ENCODE results near the gene MYO18A. TPM values are rescaled to one million over a fixed set of nuclear protein-coding genes. Genes with fewer than 3 reads are reported as not detected.

The MYO18A gene
- total RNA-seq, 1 experiment from 2014 or later: 21.4 TPM

DNA sequence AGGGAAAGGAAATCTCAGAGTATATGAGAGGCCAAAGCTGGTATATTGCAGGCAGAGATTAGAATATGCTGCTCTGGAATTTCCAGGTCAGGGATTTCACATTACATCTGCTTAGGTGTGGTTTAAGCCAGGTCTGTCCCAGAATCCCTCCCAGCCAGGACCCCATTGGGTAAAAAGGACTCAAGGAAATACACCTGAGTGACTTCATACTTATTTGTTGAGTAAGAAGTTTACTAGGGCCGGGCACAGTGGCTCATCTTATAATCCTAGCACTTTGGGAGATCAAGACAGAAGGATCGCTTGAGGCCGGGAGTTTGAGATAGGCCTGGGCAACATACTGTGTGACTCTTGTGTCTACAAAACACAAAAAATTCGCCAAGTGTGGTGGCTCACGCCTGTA is 130.0 kb downstream of the MYO18A start:
- DNase-seq (ENCODE audit: low read depth): no peak

DNA sequence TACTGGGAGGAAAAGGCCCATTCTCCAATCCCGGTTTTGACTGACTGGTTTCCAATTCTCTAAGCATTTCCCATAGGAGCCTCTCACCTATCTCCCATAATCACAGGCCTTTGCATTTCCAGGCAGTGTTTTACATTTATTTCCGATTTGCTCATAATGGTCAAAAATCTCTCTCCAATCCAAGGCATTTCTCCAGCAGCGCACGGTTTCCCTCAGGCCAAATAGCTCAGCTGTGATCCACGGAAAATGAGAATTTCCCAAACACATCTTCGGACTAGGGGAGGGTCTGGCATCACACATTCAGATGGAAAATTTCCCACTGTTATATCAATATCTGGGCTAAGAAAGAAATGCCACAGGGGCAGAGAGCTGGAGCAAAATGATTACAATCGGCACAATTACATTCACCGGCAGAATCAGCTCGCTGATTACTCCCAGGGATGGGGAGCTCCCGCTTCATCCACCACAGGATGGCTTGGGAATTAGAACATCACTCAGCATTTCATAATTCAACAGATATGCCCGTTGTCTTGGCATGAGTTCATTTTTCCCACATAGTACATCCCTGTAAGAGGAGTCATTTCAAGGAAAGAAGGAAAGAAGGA is 130.6 kb downstream of the MYO18A start:
- no peak for DNase-seq (ENCODE audit: low read depth)

DNA sequence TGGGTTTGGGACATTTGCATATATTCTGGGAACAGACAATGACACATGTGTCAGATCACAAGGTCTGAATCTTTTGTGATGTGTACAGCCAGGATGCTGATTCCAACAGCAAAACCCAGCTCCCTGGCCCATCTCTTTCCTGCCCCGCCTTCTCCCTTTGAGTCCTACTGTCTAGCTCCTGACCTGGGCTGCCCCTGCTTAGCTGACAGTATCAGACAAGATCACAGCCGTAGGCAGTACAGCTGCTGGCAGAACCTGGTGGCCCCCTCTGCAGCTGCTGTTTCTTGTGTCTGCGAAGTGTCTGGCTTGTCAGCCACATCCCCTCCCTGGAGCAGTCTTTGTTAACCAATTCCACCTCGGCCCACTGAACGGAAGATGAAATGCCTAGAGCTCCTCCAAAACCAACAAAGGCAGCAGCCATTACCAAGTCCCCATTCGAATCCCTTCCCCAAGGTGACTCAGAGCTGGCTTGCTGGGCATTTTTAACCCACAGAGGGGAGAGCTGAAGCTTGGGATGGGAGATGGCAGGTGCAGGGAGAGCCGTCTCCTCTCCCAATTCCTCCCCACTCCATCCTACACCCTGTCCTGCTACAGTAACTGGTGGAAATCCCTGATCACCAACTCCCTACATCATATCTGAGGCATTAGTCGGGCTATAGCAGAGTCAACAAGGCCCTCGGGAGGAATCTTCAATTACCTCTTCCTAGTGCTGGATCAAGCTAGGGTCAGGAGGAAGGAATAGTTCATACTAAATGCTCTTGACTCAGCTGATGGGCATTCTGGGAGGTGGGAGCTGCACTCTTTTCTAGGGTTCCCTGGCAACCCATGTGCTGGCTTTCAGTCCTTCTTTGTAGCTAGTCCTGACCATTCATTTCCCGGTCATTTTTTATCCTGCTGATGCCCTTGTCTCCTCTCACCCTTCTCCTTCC is 131.5 kb downstream of the MYO18A start:
- peak; percentile 97 for DNase-seq (ENCODE audit: low read depth)

DNA sequence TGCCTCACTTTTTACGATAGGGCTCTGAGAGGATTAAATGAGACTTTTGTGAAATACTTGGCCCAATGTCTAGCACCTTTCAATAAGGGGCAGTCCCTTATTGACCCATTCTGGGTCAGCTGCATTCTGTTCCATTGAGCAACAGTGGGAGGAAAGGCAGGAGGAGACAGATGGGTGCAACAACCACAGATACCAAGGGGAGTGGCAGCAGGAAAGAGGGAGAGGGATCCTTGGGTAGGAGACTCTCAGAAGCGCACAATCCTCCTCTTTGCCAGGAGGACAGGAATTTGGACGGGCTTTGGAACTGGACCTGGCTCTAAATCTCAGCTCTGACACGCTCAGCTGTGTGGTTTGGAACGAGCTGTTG is 133.7 kb downstream of the MYO18A start:
- DNase-seq (ENCODE audit: low read depth): no peak

DNA sequence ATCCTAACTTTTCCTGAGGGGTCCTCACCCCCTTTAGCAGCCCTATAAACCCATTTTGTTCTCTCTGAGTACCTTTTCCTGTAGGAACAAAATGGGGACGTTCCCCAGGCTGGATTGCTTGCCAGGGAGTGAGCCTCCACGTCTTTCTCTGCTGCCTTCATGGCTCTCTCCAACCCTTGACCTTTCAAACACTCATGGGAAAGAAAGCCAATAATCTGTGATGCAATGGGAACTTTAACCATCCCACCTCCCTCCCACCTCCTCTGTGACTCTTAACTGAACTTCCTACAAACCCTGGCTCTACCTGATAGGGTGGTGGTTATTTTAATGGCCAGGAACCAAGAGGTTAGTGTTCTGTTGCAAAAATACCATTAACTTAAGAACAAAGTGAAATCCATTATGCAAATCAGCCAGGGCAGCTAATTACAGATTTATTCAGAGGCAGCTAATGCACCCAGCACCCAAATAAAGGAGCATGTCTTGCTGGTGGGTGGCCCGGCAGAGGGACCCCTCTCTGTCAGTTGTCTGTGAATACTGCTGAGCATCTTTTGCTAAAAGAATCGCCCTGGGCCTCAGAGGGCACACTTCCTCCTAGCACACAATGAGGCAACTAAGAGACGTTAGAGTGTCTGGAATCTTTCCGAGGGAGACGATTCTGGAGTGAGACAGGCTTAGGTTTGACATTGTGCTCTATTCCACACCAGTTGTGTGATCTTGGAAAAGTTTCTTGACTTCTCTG is 134.3 kb downstream of the MYO18A start:
- DNase-seq (ENCODE audit: low read depth): no peak

DNA sequence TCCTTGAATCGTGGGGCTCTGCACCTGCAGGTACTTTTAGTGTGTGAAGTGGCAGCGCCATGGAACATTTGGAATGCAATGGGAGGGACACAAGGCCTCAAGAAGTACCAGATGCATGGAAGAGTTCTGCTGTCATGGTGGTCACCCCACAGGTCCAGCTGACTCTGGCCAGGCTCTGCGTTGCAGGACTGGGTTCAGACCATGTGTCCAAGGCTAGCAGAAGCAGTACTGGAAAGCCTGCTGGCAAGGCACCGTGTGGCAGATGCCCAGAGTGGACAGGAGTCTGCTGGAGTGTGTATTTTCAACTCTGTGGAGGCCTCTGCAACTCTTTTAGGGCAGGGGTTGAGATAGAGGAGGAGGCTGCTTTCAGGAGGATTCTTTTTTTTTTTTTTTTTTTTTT is 135.2 kb downstream of the MYO18A start:
- DNase-seq (ENCODE audit: low read depth): no peak

DNA sequence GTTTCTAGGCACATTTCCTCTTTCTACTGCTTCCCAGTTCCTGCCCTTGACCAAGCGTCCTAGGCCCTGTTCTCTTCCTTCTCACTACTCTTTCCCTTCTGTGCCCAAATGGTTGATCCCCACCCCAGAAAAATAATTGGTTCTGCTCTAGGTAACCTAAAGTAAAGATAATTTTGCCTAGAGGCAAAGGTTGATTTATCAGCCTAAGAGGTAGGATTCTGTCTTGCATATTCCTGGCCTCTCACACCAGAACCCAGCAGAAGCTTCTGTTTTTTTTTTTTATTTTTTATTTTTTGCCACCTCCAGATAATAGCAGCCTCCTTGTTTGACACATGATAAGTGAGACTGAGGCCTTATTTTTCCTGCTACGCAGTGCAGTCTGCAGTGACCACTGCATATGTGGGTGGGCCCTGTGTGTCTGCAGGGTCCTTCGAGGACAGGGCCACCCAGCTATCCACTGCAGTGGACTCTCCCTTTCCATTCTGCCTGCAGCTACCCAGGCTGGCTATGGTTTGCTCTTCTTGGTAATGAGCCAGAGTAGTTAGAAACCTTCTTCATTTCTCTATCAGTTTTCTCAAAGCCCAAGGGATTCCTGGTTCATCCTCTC is 136.6 kb downstream of the MYO18A start:
- peak; percentile 58 for DNase-seq (ENCODE audit: low read depth)

DNA sequence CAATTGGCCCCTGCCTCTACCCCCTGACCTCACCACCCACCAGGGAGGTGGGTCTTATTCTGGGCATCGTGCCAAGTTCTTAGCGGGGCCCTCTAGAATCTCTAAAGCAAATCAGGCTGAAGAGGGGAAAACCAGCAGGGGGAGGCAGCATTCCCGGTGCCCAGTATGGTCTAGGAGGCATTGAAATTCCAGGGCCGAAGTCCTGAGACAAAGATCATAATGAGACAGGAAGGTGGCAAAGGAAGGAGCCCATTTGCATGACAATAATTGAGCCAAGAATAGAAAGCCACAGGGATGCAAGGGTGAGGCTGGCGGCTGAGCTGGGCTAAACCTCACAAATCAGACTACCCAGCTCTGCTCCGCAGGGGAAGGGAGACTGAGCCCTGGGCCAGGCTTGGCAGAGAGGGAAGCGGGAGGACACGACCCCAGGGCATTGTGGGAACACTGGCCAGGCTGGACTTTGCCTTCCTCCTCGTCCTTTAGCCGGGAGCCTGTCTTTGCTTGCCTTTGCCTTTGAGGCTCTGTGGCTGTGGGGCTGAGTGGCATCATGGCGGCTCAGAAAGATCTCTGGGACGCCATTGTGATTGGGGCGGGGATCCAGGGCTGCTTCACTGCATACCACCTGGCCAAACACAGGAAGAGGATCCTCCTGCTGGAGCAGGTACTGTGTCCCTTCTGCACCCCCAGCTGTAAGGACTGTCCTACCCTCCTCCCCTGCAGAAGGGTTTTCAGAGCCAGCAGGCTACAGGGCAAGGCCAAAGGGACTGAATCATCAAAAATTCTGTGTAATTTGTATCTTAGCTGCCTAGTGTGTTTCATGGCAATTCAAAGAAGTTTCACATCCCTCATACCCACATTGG is 137.3 kb downstream of the MYO18A start, which contains the start of gene PIPOX:
PIPOX (plus strand) TSS at position 463 of the 860 bp plus-strand sequence; CDS start at position 548, 85 bp downstream.
- peak; percentile 81 for DNase-seq (ENCODE audit: low read depth)

DNA sequence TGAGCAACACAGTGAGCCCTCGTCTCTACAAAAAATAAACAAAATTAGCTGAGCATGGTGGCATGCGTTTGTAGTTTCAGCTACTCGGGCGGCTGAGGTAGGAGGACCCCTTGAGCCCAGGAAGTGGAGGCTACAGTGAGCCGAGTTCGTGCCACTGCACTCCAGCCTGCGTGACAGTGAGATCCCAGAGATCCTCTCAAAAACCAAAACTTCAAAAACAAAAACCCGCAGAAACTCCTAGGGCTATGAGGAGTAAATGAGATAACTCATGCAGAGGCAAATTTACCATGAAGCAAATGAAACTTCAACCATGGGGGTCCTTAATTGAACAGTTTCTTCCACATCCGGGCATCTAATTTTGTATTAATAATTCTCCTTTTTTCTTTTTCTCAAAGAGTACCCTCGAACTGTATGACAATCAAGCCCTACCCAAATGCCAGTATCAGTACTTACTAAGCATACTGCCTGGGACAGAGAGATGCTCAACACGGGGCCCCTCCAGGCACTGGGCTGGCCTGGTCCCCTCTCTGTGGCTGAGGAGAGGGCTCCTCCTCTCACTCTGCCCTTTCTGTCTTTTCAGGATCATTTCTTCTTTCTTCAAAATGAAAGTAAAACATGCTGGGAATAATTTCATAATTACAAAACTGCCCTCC is 138.0 kb downstream of the MYO18A start:
- peak; percentile 79 for DNase-seq (ENCODE audit: low read depth)

DNA sequence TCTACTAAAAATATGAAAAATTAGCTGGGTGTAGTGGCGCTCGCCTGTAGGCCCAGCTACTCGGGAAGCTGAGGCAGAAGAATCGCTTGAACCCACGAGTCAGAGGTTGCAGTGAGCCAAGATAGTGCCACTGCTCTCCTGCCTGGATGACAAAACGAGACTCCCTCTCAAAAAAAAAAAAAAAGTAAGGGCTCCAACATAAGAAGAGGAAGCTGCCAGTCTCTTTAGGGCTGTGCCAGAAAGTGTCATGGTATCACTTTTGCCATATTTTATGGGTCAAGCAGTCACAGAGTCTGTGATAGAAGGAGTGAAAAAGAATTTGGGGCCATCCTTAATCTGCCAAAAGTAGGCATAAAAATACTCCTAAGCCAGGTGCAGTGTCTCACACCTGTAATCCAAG is 138.6 kb downstream of the MYO18A start:
- no peak for DNase-seq (ENCODE audit: low read depth)

DNA sequence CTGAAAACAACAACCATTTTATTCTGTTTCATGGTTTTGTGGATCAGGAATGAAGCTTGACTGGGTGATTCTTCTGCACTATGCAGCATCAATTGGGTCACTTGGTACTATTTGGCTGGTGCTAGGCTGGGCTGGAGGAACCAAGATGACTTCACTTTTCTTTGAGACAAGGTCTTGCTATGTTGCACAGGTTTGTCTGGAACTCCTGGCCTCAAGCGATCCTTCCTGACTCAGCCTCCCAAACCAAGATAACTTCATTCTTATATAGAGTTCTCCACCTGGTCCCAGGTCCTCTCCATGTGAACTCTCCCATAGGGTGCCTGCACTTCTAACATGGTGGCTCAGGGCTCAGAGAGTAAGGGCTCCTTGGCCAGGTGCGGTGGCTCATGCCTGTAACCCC is 139.1 kb downstream of the MYO18A start:
- no peak for DNase-seq (ENCODE audit: low read depth)

DNA sequence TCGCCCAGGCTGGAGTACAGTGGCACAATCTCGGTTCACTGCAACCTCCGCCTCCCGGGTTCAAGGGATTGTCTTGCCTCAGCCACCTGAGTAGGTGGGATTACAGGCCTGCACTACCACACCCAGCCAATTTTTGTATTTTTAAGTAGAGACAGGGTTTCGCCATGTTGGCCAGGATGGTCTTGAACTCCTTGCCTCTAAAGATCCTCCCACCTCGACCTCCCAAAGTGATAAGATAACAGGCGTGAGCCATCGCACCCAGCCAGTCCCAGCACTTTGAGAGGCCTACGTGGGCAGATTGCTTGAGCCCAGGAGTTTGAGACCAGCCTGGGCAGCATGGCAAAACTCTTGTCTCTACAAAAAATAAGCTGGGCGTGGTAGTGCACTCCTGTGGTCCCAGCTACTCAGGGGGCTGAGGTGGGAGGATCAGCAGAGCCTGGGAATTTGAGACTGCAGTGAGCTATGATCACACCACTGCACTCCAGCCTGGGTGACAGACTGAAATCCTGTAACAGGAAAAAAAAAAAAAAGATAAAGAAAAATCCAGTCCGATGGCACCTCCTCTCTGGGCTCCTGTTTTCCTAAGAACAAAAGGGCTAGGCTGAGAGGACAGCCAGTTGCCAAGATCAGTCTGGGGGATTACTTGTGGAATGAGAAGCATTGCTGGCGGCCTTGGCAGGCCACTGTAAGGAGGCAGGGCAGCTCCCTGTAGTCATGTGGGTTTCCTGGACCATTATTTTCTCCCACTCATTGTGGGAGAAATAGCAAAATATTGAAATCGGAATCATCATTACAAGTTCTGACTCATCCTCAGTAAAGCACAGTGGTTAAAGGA is 140.2 kb downstream of the MYO18A start:
- DNase-seq (ENCODE audit: low read depth): peak; percentile 90

DNA sequence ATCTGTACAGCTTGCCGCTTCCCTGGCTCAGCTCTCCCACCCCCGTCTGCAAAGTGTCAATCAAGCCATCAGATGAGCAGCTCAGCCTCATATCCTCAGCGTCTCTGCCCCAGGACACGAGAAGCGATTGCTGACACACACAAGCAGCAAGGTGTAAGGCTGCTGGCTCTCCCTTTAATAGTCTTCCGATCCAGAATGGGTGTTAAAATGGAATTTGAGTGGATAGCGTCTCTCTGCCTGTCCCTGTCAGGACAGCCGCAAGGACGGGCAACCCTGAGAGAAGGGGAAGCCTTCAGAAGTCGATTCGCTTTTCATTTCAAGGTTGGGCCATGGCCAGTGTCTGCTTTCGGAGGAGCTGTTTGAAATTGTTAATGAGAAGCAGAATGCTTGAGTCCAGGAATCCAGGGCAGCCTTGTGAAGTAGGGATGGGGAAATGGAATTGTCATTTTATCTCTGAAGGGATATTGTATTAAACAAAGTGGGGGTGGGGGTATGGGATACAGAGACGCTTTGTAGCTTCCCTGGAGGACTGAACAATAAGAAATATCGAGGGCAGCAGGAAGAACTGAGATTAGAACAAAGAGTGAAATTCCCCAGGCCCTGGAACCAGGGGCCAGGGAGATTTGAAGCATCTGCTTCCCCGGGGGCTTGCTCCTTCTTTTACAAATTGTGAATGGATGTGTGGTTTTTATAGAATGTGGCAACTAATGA is 142.0 kb downstream of the MYO18A start:
- peak; percentile 25 for DNase-seq (ENCODE audit: low read depth)

DNA sequence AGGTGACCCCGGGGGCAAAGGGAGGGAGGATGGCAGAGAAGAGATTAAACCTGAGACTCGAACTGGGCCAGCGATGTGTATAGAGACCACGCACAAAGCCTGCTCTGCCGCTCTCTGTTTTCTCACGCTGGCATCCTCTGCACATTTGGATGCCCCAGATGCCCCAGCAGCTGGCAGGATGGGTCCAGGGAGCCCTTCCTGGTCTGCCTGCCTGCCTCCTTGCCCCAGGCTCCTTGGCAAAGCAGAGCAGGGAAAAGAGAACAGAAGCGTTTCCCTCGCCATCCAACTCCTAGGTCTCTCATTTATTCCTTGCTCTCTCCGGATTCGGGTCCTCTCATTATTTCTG is 142.5 kb downstream of the MYO18A start:
- no peak for DNase-seq (ENCODE audit: low read depth)

DNA sequence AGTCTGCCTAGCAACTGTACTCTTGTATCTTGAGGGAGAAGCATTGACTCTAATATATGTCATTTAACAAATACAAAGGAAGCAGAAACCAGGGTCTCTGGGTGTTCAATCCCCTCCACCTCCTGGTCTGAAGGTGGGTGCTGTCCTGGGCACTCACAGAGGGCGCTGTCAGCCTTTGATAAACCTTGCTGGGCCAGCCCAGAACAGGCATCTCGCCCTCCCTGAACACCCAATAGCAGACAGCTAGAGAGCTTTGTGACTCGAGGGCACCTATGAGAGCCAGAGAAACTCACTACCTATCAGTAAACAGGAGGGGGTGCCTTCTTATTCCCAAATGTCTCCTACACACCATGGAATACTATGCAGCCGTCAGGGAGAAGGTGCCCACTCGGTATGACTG is 143.6 kb downstream of the MYO18A start:
- DNase-seq (ENCODE audit: low read depth): no peak

DNA sequence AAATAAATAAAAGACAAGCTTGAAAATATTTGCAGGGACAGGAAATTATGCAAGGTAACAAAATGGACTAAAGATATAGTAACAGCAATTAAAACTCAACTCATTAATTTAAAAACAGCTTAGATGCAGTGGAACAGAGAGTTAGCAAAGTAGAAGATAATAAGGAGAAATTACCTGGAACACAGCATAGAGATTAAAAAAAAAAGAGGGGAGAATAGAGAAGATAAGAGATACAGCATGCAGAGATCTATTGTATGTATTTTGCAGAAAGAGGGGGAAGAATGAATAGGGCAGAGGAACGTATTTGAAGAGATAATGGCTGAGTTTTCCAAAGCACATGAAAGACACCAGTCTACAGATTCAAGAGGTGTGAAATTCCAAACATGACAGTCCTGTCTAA is 145.7 kb downstream of the MYO18A start:
- no peak for DNase-seq (ENCODE audit: low read depth)

DNA sequence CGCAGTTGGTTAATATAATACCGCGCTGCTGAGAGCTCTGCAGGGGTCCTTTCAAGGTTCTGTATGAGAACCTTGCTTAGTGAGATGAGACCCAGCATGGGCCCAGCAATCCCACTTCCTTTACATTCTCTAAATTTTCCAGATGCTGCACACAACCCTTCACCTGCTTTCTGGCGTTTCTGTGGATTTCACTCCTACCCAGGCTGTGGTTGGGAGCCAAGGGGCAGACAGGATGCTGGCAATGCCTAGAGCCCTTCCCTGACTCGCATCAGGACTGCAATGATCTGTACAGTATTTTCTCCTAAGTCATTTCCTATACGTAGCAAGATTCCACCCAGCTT is 147.4 kb downstream of the MYO18A start:
- peak; percentile 42 for DNase-seq (ENCODE audit: low read depth)

DNA sequence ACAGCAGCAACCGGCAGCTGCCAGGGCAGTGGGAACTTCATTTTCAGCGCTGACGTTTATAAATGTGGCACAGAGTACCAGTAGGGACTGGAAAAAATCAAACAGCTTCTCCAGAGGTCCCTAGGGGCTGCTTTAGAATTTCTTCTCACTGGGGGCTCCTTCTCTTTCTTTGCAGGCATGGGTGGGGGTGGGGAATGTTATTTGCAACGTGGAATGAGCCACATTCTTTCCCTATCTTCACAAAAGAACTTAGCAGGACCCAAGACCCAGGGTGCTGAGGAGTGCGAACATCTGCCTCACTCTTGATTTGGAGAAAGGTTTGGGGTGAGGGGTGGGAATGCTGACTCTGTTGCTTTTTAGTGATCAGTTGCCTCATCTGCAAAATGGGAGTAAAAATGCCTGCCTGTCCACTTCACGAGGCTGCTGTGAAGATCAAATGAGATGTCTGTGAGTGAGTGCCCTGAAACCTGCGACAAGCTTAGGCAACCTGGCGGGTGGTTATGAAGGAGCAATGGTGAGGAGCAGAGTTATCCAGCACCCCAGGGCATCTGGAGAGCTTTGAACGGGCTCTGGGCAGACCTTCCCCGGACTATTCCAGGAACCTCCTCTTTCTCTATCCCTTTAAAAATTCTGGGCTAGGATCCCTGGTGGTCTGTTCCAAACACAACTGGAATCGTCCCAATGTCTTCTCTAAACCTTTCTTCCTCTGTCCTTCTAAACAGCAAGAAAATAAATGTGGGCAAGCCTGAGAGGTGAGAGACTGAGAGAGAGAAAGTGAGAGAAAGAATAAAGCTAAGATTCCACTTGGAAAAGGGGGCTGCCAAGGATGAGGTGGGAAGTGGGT is 148.0 kb downstream of the MYO18A start:
- no peak for DNase-seq (ENCODE audit: low read depth)

All from RPMI7951 (cell line).